T-cell (primary cell): Measurements from ENCODE around the gene CAPS. TPM values are rescaled to one million over a fixed set of nuclear protein-coding genes. Genes with fewer than 3 reads are reported as not detected.

Experiments
- ATAC-seq, 4 experiments: fragments of 200-7000 bp in 3 of 4; fragments of 150-1000 bp in 1 of 4; cut with Tn5 transposase; replicated peaks in 1 of 4; 1 replicate in 3 of 4; 2 replicates in 1 of 4; pipeline ENCODE4 v1.10.0; 2021; ENCODE audit warnings: moderate library complexity in 3 of 4, mild to moderate bottlenecking in 2 of 4, moderate number of reproducible peaks in 1 of 4
- CTCF ChIA-PET, 2 donors: fragments of 300-600 bp; sonication (Branson Sonifier 250); formaldehyde crosslinking; loops; one replicate each; lab custom pipeline; 2022; ENCODE audit warnings: antibody characterized with exemption in 2 of 2; lab: Charles Lee
- POLR2A ChIA-PET, 2 donors: fragments of 300-600 bp; sonication (Branson Sonifier 250); formaldehyde crosslinking; loops; one replicate each; lab custom pipeline; 2022; ENCODE audit warnings: antibody characterized with exemption in 2 of 2; lab: Charles Lee
- DNase-seq, 35 experiments: peaks; one replicate each; pipeline versions ENCODE4 v3.0.0 to v3.0.0-alpha.2; 2013 to 2023
- H3K27ac ChIP-seq: one replicate; pipeline ENCODE4 v1.5.1; 2013; ENCODE audit warnings: low read length
- H3K27me3 ChIP-seq, 2 experiments: replicated peaks in 1 of 2; 1 replicate in 1 of 2; 2 replicates in 1 of 2; pipeline versions ENCODE4 v1.6.1 to v1.7.0; 2013; ENCODE audit warnings: low read length in 1 of 2, mixed read lengths in 1 of 2; ENCODE audit not compliant: control insufficient read depth in 2 of 2, insufficient read depth in 2 of 2; ENCODE audit errors: extremely low read depth in 1 of 2
- H3K36me3 ChIP-seq, 2 donors: 1 replicate in 1 of 2; 2 replicates in 1 of 2; pipeline versions ENCODE4 v1.6.1 to v1.7.0; 2013; ENCODE audit warnings: low read length in 1 of 2; ENCODE audit not compliant: control insufficient read depth in 2 of 2, insufficient read depth in 1 of 2; ENCODE audit errors: extremely low read depth in 1 of 2
- H3K4me1 ChIP-seq, 2 experiments: 1 replicate in 1 of 2; 2 replicates in 1 of 2; pipeline versions ENCODE4 v1.6.1 to v1.7.0; 2013; ENCODE audit warnings: low read length in 2 of 2, mixed read lengths in 1 of 2; ENCODE audit not compliant: insufficient read depth in 2 of 2, control insufficient read depth in 1 of 2; ENCODE audit errors: extremely low read depth in 1 of 2
- H3K4me3 ChIP-seq, 2 donors: 1 replicate in 1 of 2; 2 replicates in 1 of 2; pipeline versions ENCODE4 v1.5.1 to v1.7.0; 2013; ENCODE audit warnings: mild to moderate bottlenecking in 2 of 2, low read length in 1 of 2, moderate library complexity in 1 of 2; ENCODE audit not compliant: control insufficient read depth in 1 of 2; ENCODE audit errors: extremely low read depth in 1 of 2
- H3K9me3 ChIP-seq: 2 replicates; pipeline ENCODE4 v1.7.0; 2013
- H3K27ac Mint-ChIP-seq, 2 donors: one replicate each; pipeline ENCODE4 v1.8.0; 2020 to 2021; ENCODE audit warnings: mild to moderate bottlenecking in 2 of 2, mixed read lengths in 2 of 2
- H3K27me3 Mint-ChIP-seq, 2 donors: one replicate each; pipeline ENCODE4 v1.8.0; 2021 to 2022; ENCODE audit warnings: mixed read lengths in 2 of 2
- H3K36me3 Mint-ChIP-seq: one replicate; pipeline ENCODE4 v1.8.0; 2021; ENCODE audit warnings: mixed read lengths
- H3K4me1 Mint-ChIP-seq, 3 donors: one replicate each; pipeline ENCODE4 v1.8.0; 2020 to 2022; ENCODE audit warnings: mixed read lengths in 3 of 3, mild to moderate bottlenecking in 1 of 3
- H3K4me3 Mint-ChIP-seq, 3 donors: one replicate each; pipeline ENCODE4 v1.8.0; 2020 to 2022; ENCODE audit warnings: mild to moderate bottlenecking in 3 of 3, mixed read lengths in 3 of 3, moderate library complexity in 3 of 3
- H3K9me3 Mint-ChIP-seq, 3 donors: one replicate each; pipeline ENCODE4 v1.8.0; 2020 to 2022; ENCODE audit warnings: mixed read lengths in 3 of 3
- WGBS: methylation state at CpG from one replicate; pipeline ENCODE4 v1.1.5; 2013; ENCODE audit warnings: missing lambda C conversion rate; ENCODE audit not compliant: insufficient coverage; 5-methylcytosine and 5-hydroxymethylcytosine counted together
- total RNA-seq, 35 experiments: library from RNA in 6 of 35; stranded (reverse) in 6 of 35; fragments of 120-200 nt in 1 of 35; gene quantifications; one replicate each; pipeline versions ENCODE4 v1.2.1 to v1.2.4 and lab custom pipeline; 2013 to 2026

The CAPS gene
- total RNA-seq, 5 donors from 2014 or later (not counting 1 experiment from before 2014, with no cell fraction given) = 43.3 to 74.8 (median 69.8) TPM

GRCh38 chr19:5955636-5955935 lies 41.5 kb downstream of the CAPS start:
- Mint-ChIP-seq H3K9me3 (no peaks in the 10 kb centered on the region), H3K4me3 (no peak overlapping the region), H3K36me3 (peaks cover 3% of the 10 kb centered on the region), H3K4me1 (peaks cover 84 to 96% (median 95%) of the 10 kb centered on the region in 3 donors), H3K27me3 (no peaks in the 10 kb centered on the region), H3K27ac (peak overlapping the region; percentile 61 to 77)
- no peak overlapping the region for H3K4me3 ChIP-seq
- CTCF ChIA-PET = interaction anchor here in 1 of 2 donors (1.1 kb wide), 1 partner anchor 12 kb away, joined by 4 read pairs; no protein-coding TSS in a partner anchor
- peaks cover 57 to 81% of the 10 kb centered on the region in 2 experiments for H3K4me1 ChIP-seq
- no peak for DNase-seq
- H3K36me3 ChIP-seq = peaks cover 0 to 19% of the 10 kb centered on the region in 2 donors
- H3K27ac ChIP-seq = no peak overlapping the region
- H3K9me3 ChIP-seq = no peaks in the 10 kb centered on the region
- POLR2A ChIA-PET = no interaction called here
- WGBS = 100% methylated on average over 1 of the region's 3 CpGs
- ATAC-seq = no peak
- no peaks in the 10 kb centered on the region for H3K27me3 ChIP-seq

- CTCF ChIA-PET = interaction anchor here in 1 of 2 donors (1.1 kb wide), 1 partner anchor 12 kb away, joined by 4 read pairs; no protein-coding TSS in a partner anchor
- H3K4me1 Mint-ChIP-seq = peaks cover 84 to 96% (median 95%) of the 10 kb centered on the region in 3 donors
- peak overlapping the region; percentile 51 to 77 for H3K27ac Mint-ChIP-seq
- no peak overlapping the region for H3K27ac ChIP-seq
- ATAC-seq = no peak
- no peaks in the 10 kb centered on the region for H3K9me3 ChIP-seq
- H3K9me3 Mint-ChIP-seq = no peaks in the 10 kb centered on the region
- no peaks in the 10 kb centered on the region for H3K27me3 Mint-ChIP-seq
- H3K4me1 ChIP-seq = peaks cover 53 to 82% of the 10 kb centered on the region in 2 experiments
- H3K36me3 ChIP-seq = peaks cover 0 to 17% of the 10 kb centered on the region in 2 donors
- no peak overlapping the region for H3K4me3 Mint-ChIP-seq
- 80% methylated on average over 1 of the region's 3 CpGs for WGBS
- H3K36me3 Mint-ChIP-seq = peaks cover 3% of the 10 kb centered on the region
- H3K27me3 ChIP-seq = no peaks in the 10 kb centered on the region
- no peak for DNase-seq
- no peak overlapping the region for H3K4me3 ChIP-seq
- POLR2A ChIA-PET = no interaction called here
These were observed 42.3 kb downstream of the CAPS start for GRCh38 chr19:5956323-5956722.

GRCh38 chr19:5956728-5957127 lies 42.7 kb downstream of the CAPS start:
- H3K4me1 Mint-ChIP-seq = peaks cover 84 to 96% (median 95%) of the 10 kb centered on the region in 3 donors
- peaks cover 51 to 82% of the 10 kb centered on the region in 2 experiments for H3K4me1 ChIP-seq
- no peaks in the 10 kb centered on the region for H3K9me3 Mint-ChIP-seq
- H3K4me3 Mint-ChIP-seq = no peak overlapping the region
- H3K9me3 ChIP-seq = no peaks in the 10 kb centered on the region
- ChIA-PET POLR2A (no interaction called here), CTCF (interaction anchor here in 1 of 2 donors (1.1 kb wide), 1 partner anchor 11 kb away, joined by 4 read pairs; no protein-coding TSS in a partner anchor)
- H3K27ac ChIP-seq = no peak overlapping the region
- ATAC-seq (no peak), DNase-seq (no peak)
- H3K27ac Mint-ChIP-seq = peak overlapping the region; percentile 8 to 77
- H3K36me3 Mint-ChIP-seq = peaks cover 3% of the 10 kb centered on the region
- WGBS = 94% methylated on average over 9 of the region's 12 CpGs
- H3K27me3 Mint-ChIP-seq = no peaks in the 10 kb centered on the region
- H3K4me3 ChIP-seq = no peak overlapping the region
- no peaks in the 10 kb centered on the region for H3K27me3 ChIP-seq
- H3K36me3 ChIP-seq = peaks cover 0 to 17% of the 10 kb centered on the region in 2 donors

- Mint-ChIP-seq H3K27ac (peak overlapping the region in 1 of 2 donors; percentile 77), H3K27me3 (no peaks in the 10 kb centered on the region), H3K36me3 (peaks cover 3% of the 10 kb centered on the region), H3K9me3 (no peaks in the 10 kb centered on the region), H3K4me3 (peak overlapping the region in 1 of 3 donors; percentile 59), H3K4me1 (peaks cover 84 to 96% (median 95%) of the 10 kb centered on the region in 3 donors)
- Histone ChIP-seq H3K27ac (no peak overlapping the region), H3K27me3 (no peaks in the 10 kb centered on the region), H3K4me3 (no peak overlapping the region), H3K9me3 (no peaks in the 10 kb centered on the region), H3K36me3 (peaks cover 0 to 17% of the 10 kb centered on the region in 2 donors), H3K4me1 (peaks cover 48 to 82% of the 10 kb centered on the region in 2 experiments)
- ATAC-seq = no peak
- CTCF ChIA-PET = interaction anchor here in 1 of 2 donors (0.6 kb wide), 1 partner anchor 236 kb away, joined by 5 read pairs; no protein-coding TSS in a partner anchor
- POLR2A ChIA-PET = no interaction called here
- DNase-seq = no peak
- 94% methylated on average over 10 of the region's 10 CpGs for WGBS
These were observed 43.1 kb downstream of the CAPS start for GRCh38 chr19:5957170-5957569.

- peak overlapping the region; percentile 46 for H3K27ac ChIP-seq
- DNase-seq = no peak
- peaks cover 49 to 84% of the 10 kb centered on the region in 2 experiments for H3K4me1 ChIP-seq
- peak overlapping the region in 2 of 3 donors; percentile 31 to 59 for H3K4me3 Mint-ChIP-seq
- H3K4me3 ChIP-seq = no peak overlapping the region
- H3K27me3 ChIP-seq = no peaks in the 10 kb centered on the region
- peaks cover 84 to 96% (median 95%) of the 10 kb centered on the region in 3 donors for H3K4me1 Mint-ChIP-seq
- WGBS = 81% methylated on average over 14 of the region's 21 CpGs
- H3K36me3 ChIP-seq = peaks cover 0 to 17% of the 10 kb centered on the region in 2 donors
- H3K27me3 Mint-ChIP-seq = no peaks in the 10 kb centered on the region
- no peak for ATAC-seq
- POLR2A ChIA-PET = no interaction called here
- CTCF ChIA-PET = no interaction called here
- H3K9me3 ChIP-seq = no peaks in the 10 kb centered on the region
- H3K36me3 Mint-ChIP-seq = peaks cover 9% of the 10 kb centered on the region
- peak overlapping the region; percentile 98 to 100 for H3K27ac Mint-ChIP-seq
- no peaks in the 10 kb centered on the region for H3K9me3 Mint-ChIP-seq
These were observed 44.2 kb downstream of the CAPS start for GRCh38 chr19:5958074-5958850.

GRCh38 chr19:5958851-5959122 lies 44.7 kb downstream of the CAPS start:
- DNase-seq (no peak), ATAC-seq (no peak)
- Mint-ChIP-seq H3K27ac (peak overlapping the region; percentile 98 to 100), H3K4me1 (peaks cover 84 to 96% (median 95%) of the 10 kb centered on the region in 3 donors), H3K4me3 (peak overlapping the region in 1 of 3 donors; percentile 81), H3K9me3 (no peaks in the 10 kb centered on the region), H3K36me3 (peaks cover 9% of the 10 kb centered on the region), H3K27me3 (no peaks in the 10 kb centered on the region)
- Histone ChIP-seq H3K27ac (peak overlapping the region; percentile 46), H3K9me3 (no peaks in the 10 kb centered on the region), H3K36me3 (peaks cover 4 to 17% of the 10 kb centered on the region in 2 donors), H3K4me3 (no peak overlapping the region), H3K27me3 (no peaks in the 10 kb centered on the region), H3K4me1 (peaks cover 49 to 85% of the 10 kb centered on the region in 2 experiments)
- ChIA-PET CTCF (no interaction called here), POLR2A (no interaction called here)
- WGBS = 94% methylated on average over 10 of the region's 10 CpGs
